HG03095 (cell line): ENCODE results near the gene HAUS5.

Source experiments
- ATAC-seq: cut with Tn5 transposase; IDR thresholded peaks from one replicate; pipeline ENCODE4 v1.9.1; 2021; ENCODE audit warnings: moderate library complexity; ENCODE audit not compliant: unreplicated experiment

HAUS5 gene

DNA sequence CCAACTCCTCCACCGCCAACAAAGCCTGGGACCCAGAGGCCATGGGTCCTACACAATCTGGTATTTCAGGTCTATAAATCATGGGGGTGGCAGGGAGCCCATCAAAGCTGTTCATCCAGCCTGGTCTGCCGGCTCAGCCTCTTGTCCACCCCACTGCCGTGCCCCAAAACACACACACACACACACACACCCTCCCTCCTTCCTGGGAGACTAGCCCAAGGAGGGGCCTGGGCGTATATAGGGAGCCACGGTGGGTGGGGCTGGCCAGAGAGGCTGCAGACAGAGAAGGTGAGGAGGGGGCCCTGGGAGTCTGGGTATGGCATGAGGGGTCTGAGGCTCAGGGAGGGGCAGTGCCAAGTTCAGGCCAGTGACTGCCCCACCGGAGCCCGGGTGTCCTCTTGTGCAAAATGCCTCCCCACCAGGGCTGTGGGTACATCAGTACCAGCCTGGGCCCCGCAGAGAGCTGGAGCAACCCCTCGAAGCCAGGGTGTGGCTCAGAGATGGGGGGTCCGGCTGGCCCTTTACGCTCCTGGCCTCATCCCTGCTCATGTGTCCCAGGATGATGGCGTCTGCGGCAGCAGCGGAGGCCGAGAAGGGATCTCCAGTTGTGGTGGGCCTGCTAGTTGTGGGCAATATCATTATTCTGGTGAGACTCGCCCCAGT, 53.8 kb downstream of the HAUS5 start, which contains the start of gene UPK1A:
UPK1A (plus strand) TSS at position 267 of the 663 bp plus-strand sequence; CDS start at position 563, 296 bp downstream.
- no peak for ATAC-seq

DNA sequence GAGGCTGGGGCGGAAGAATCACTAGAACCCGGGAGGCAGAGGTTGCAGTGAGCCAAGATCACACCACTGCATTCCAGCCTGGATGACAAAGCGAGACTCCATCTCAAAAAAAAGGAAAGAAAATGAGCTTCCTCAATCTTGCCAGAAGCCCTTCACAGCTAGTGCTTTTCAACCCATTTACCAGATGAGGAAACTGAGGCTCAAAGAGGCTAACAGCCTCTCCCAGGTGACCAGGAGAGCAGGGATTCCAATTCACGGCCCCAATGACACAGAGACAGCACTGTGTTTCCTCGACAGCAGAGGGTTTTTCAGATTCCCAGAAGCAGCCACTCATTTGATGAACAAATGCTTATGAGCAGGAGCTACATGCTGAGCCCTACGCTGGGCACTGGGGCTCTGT, 57.0 kb downstream of the HAUS5 start:
- ATAC-seq: no peak

DNA sequence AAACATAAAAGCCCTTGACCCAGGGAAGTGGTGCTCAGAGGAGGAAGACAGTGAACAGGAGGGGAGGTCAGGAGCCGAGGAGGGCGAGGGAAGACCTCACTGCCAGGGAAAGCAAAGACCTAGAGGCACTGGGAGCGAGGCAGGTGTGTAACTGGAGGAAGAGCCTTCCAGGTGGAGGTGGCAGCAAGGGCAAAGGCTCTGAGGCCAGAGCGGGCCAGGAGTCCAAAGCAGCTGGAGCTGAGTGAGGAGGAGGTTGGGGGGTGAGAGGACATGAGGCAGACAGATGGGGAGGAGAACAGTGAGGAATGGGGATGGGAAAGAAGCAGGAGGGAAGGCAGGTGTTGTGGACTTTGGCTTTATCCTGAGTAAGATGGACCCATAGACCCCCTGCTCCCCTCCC, 57.4 kb downstream of the HAUS5 start:
- ATAC-seq: no peak

DNA sequence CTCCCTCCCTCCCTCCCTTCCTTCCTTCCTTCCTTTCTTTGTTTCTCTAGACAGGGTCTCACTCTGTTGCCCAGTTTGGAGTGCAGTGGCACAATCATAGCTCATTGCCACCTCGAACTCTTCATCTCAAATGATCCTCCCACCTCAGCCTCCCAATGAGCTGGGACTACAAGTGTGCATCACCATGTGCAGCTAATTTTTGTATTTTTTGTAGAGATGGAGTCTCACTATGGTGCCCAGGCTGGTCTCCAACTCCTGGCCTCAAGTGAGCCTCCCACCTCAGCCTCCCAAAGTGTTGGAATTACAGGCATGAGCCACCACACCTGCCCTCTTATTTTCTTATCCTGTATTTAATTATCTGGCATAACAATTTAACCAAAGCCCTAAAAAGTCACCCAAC, 58.2 kb downstream of the HAUS5 start:
- no peak for ATAC-seq

DNA sequence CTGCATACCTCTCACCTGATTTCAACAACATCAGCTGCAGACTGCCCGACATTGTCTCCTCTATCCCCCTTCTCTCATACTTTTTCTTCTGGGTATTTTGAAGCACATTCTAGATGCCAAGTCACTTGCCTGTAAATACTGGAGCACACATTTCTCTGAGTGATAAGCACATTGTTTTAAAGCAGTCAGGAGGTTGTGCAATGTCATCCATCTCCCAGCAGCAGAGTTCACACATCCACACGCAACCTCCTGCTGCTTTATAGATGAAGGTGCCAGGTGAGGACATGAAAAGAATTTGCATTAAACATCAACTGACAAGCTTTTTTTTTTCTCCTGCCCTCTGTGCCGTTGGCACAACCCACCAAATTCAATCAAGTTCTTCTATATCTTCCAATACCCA, 59.3 kb downstream of the HAUS5 start:
- ATAC-seq: no peak

DNA sequence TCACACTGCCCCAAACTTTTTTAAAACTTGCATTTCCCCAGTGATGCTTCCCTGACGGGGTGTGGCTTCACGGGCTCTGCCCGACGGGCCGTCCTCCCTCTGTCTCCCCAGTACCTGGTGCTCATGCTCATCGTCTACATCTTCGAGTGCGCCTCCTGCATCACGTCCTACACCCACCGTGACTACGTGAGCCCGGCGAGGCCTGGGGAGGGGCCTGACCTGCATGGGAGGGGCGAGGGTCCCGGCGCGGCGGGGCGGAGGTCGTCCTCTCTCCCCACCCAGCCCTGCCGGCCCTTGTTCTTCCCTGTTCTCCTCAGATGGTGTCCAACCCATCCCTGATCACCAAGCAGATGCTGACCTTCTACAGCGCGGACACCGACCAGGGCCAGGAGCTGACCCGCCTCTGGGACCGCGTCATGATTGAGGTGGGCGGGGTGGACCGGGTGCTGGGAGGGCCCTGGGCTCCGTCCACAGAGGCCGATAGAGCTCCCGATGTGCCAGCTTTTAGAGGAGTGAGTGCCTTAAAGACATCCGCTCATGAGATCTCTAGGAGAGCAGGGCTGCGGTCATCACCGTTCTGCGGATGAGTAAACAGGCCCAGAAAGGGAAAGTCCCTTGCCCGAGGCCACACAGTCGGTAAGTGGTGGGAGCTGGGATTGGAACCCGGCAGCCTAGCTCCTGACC, 60.7 kb downstream of the HAUS5 start:
- no peak for ATAC-seq
